WI38 (cell line): Measurements from ENCODE around the gene AFM.
"Not testable (repeated sequence)": the region's sequence is repeated elsewhere in the genome, so short reads cannot be mapped to it uniquely, and the experiment has no call there.

Experiments used
- H3K4me3 ChIP-seq: 2 replicates; pipeline ENCODE4 v1.5.1; 2011; ENCODE audit warnings: low read depth, mild to moderate bottlenecking, control low read depth, low read length
- TF ChIP-seq, protein P1 (sequence below): IDR thresholded peaks from 2 replicates; pipeline ENCODE4 v1.5.1; 2012; ENCODE audit warnings: low read depth, mild to moderate bottlenecking, control low read depth, low read length

Gene AFM

GRCh38 chr4:73544620-73545019 is 63.1 kb downstream of the AFM start:
- TF ChIP-seq, protein P1, sequence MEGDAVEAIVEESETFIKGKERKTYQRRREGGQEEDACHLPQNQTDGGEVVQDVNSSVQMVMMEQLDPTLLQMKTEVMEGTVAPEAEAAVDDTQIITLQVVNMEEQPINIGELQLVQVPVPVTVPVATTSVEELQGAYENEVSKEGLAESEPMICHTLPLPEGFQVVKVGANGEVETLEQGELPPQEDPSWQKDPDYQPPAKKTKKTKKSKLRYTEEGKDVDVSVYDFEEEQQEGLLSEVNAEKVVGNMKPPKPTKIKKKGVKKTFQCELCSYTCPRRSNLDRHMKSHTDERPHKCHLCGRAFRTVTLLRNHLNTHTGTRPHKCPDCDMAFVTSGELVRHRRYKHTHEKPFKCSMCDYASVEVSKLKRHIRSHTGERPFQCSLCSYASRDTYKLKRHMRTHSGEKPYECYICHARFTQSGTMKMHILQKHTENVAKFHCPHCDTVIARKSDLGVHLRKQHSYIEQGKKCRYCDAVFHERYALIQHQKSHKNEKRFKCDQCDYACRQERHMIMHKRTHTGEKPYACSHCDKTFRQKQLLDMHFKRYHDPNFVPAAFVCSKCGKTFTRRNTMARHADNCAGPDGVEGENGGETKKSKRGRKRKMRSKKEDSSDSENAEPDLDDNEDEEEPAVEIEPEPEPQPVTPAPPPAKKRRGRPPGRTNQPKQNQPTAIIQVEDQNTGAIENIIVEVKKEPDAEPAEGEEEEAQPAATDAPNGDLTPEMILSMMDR, result no peak
- no peak overlapping the region for H3K4me3 ChIP-seq

DNA sequence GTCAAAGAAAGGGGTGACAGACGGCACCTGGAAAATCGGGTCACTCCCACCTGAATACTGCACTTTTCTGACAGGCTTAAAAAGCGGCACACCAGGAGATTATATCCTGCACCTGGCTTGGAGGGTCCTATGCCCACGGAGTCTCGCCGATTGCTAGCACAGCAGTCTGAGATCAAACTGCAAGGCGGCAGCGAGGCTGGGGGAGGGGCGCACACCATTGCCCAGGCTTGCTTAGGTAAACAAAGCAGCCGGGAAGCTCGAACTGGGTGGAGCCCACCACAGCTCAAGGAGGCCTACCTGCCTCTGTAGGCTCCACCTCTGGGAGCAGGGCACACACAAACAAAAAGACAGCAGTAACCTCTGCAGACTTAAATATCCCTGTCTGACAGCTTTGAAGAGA is 69.3 kb downstream of the AFM start:
- not testable (repeated sequence) for H3K4me3 ChIP-seq
